Endothelial cell of umbilical vein (primary cell): Measurements from ENCODE around the gene PDHX. TPM values are rescaled to one million over a fixed set of nuclear protein-coding genes. Genes with fewer than 3 reads are reported as not detected.
A peak's percentile ranks its signal among the peaks of the same experiment; 100 is the strongest.

Experiments used
- BruUV-seq: library from RNA; stranded (reverse); fragments of 400-500 nt; replicated peaks from 2 replicates; lab custom pipeline; 2021; lab: Mats Ljungman, UMichigan
- CTCF ChIA-PET: fragments of 300-600, 350-600 bp; sonication (Branson Sonifier 250); formaldehyde crosslinking; loops from one replicate; lab custom pipeline; 2021; ENCODE audit warnings: antibody characterized with exemption, inconsistent platforms; lab: Charles Lee
- POLR2A ChIA-PET: fragments of 300-600, 350-600 bp; sonication (Branson Sonifier 250); formaldehyde crosslinking; loops from one replicate; lab custom pipeline; 2021; ENCODE audit warnings: antibody characterized with exemption, inconsistent platforms; lab: Charles Lee
- DNase-seq: peaks from one replicate; pipeline ENCODE4 v3.0.0-alpha.2; 2011; ENCODE audit warnings: low read depth, low spot score
- FAIRE-seq: peaks from 2 replicates; lab custom pipeline; 2011; peaks lifted over from hg19 to GRCh38; lab: Jason Lieb, UNC
- H2AFZ ChIP-seq: 2 replicates; pipeline ENCODE4 v1.6.0; 2012; ENCODE audit warnings: low read depth, low read length, control low read depth, inconsistent platforms
- H3K27ac ChIP-seq: 2 replicates; pipeline ENCODE4 v1.5.1; 2011; ENCODE audit warnings: low read depth, mild to moderate bottlenecking, control low read depth, low read length, moderate library complexity; ENCODE audit not compliant: insufficient read depth
- H3K27me3 ChIP-seq, 2 experiments: 2 replicates each; pipeline versions ENCODE4 v1.6.0 to v1.6.1; 2011; ENCODE audit warnings: low read length in 2 of 2, mixed read lengths in 1 of 2; ENCODE audit not compliant: control insufficient read depth in 2 of 2, insufficient read depth in 2 of 2
- H3K36me3 ChIP-seq, 2 experiments: 2 replicates in 1 of 2; 3 replicates in 1 of 2; pipeline ENCODE4 v1.5.1; 2011; ENCODE audit warnings: low read length in 2 of 2, mild to moderate bottlenecking in 1 of 2, moderate library complexity in 1 of 2; ENCODE audit not compliant: control insufficient read depth in 2 of 2, insufficient read depth in 2 of 2; ENCODE audit errors: extremely low read depth in 1 of 2
- H3K4me1 ChIP-seq: 3 replicates; pipeline ENCODE4 v1.5.1; 2011; ENCODE audit warnings: mild to moderate bottlenecking, low read length; ENCODE audit not compliant: control insufficient read depth, insufficient read depth; ENCODE audit errors: extremely low read depth
- H3K4me2 ChIP-seq: 2 replicates; pipeline ENCODE4 v1.6.1; 2011; ENCODE audit warnings: low read length, control low read depth, mixed read lengths; ENCODE audit not compliant: insufficient read depth
- H3K4me3 ChIP-seq, 3 experiments: fragments of 200-600 bp in 1 of 3; sonication (generic), shearing (Covaris generic) in 1 of 3; replicated peaks in 1 of 3; 2 replicates each; pipeline ENCODE4 v1.5.1; 2011 to 2016; ENCODE audit warnings: control low read depth in 3 of 3, low read length in 3 of 3, mild to moderate bottlenecking in 2 of 3, inconsistent platforms in 1 of 3, low read depth in 1 of 3, moderate library complexity in 1 of 3; ENCODE audit not compliant: insufficient read depth in 1 of 3
- H3K79me2 ChIP-seq: 2 replicates; pipeline ENCODE4 v1.6.0; 2012; ENCODE audit warnings: low read length, inconsistent platforms; ENCODE audit not compliant: control insufficient read depth, insufficient read depth
- H3K9ac ChIP-seq: replicated peaks from 2 replicates; pipeline ENCODE3; 2011; ENCODE audit warnings: low read length, control low read depth; ENCODE audit not compliant: insufficient read depth; ENCODE audit errors: extremely low read depth
- H3K9me1 ChIP-seq: replicated peaks from 3 replicates; pipeline ENCODE4 v1.6.0; 2011; ENCODE audit warnings: mild to moderate bottlenecking, low read length; ENCODE audit not compliant: control insufficient read depth, insufficient read depth; ENCODE audit errors: extremely low read depth
- H3K9me3 ChIP-seq: replicated peaks from 2 replicates; pipeline ENCODE4 v1.5.1; 2012; ENCODE audit warnings: low read length, inconsistent platforms; ENCODE audit not compliant: control insufficient read depth, insufficient read depth
- H4K20me1 ChIP-seq: replicated peaks from 2 replicates; pipeline ENCODE3; 2011; ENCODE audit warnings: mild to moderate bottlenecking, low read length; ENCODE audit not compliant: control insufficient read depth, insufficient read depth; ENCODE audit errors: extremely low read depth
- EZH2 ChIP-seq: IDR thresholded peaks from 2 replicates; pipeline ENCODE4 v1.6.1; 2012; ENCODE audit warnings: borderline replicate concordance, low read depth, mild to moderate bottlenecking, moderate library complexity, low read length, inconsistent platforms; ENCODE audit not compliant: severe bottlenecking
- FOS ChIP-seq: IDR thresholded peaks from 2 replicates; pipeline ENCODE4 v1.6.1; 2011; ENCODE audit warnings: mild to moderate bottlenecking, low read length, moderate library complexity, borderline replicate concordance; ENCODE audit not compliant: insufficient read depth
- GATA2 ChIP-seq: IDR thresholded peaks from 2 replicates; pipeline ENCODE4 v1.7.0; 2011; ENCODE audit warnings: low read depth, mild to moderate bottlenecking, moderate library complexity, mixed read lengths, low read length; ENCODE audit not compliant: insufficient read length, insufficient read depth
- JUN ChIP-seq: IDR thresholded peaks from 2 replicates; pipeline ENCODE4 v1.6.1; 2011; ENCODE audit warnings: borderline replicate concordance, low read depth; ENCODE audit not compliant: insufficient read length, insufficient read depth
- MYC ChIP-seq: IDR thresholded peaks from one replicate; pipeline ENCODE4 v1.6.1; 2011; ENCODE audit warnings: mild to moderate bottlenecking, low read depth, low read length
- POLR2A ChIP-seq: IDR thresholded peaks from 2 replicates; pipeline ENCODE4 v1.6.1; 2012; ENCODE audit warnings: low read depth, mild to moderate bottlenecking, control low read depth, low read length
- POLR2AphosphoS5 ChIP-seq: IDR thresholded peaks from 2 replicates; pipeline ENCODE4 v1.6.1; 2012; ENCODE audit warnings: low read depth, mild to moderate bottlenecking, control low read depth, low read length, moderate library complexity; ENCODE audit not compliant: insufficient read depth
- dilution Hi-C: fragments of 300-500 bp; cut with MboI; formaldehyde crosslinking; loops from one replicate; pipeline ENCODE4 v1.15.0; 2019; ENCODE audit warnings: low sequenced_read_pairs; ENCODE audit not compliant: extremely low pct_ligation_motif_present
- intact Hi-C: fragments of 100-400 bp; cut with micrococcal nuclease; formaldehyde crosslinking; loops from one replicate; pipeline ENCODE4 v1.10.0; 2022
- polyA plus RNA-seq, 4 experiments: library from polyadenylated mRNA; depleted of rRNA in 3 of 4; stranded (reverse) in 3 of 4; unstranded in 1 of 4; fragments of >200 nt; gene quantifications; 2 replicates each; pipeline versions ENCODE4 v1.2.1 to v1.2.3, GENCODE V29; 2011 to 2012; ENCODE audit warnings: missing spikeins in 1 of 4
- total RNA-seq: library from RNA; stranded (reverse); gene quantifications from 2 replicates; pipeline ENCODE4 v1.2.3, GENCODE V29; 2021
- TF ChIP-seq, protein P1 (sequence below): IDR thresholded peaks from 2 replicates; pipeline ENCODE4 v1.6.1; 2011; ENCODE audit not compliant: insufficient read depth, insufficient read length
- TF ChIP-seq, protein P2 (sequence below), 2 donors: IDR thresholded peaks; 1 replicate in 1 of 2; 2 replicates in 1 of 2; pipeline ENCODE4 v1.5.1; 2011; ENCODE audit warnings: low read length in 2 of 2, mild to moderate bottlenecking in 2 of 2, moderate library complexity in 2 of 2, control low read depth in 1 of 2, inconsistent platforms in 1 of 2, low read depth in 1 of 2; ENCODE audit not compliant: insufficient read depth in 1 of 2; ENCODE audit errors: extremely low read depth in 1 of 2

The PDHX gene
- total and polyA plus RNA-seq, 2 donors (not counting 3 experiments of a cell fraction or from before 2014, with no cell fraction given), result 10.5 to 30.5 TPM

DNA sequence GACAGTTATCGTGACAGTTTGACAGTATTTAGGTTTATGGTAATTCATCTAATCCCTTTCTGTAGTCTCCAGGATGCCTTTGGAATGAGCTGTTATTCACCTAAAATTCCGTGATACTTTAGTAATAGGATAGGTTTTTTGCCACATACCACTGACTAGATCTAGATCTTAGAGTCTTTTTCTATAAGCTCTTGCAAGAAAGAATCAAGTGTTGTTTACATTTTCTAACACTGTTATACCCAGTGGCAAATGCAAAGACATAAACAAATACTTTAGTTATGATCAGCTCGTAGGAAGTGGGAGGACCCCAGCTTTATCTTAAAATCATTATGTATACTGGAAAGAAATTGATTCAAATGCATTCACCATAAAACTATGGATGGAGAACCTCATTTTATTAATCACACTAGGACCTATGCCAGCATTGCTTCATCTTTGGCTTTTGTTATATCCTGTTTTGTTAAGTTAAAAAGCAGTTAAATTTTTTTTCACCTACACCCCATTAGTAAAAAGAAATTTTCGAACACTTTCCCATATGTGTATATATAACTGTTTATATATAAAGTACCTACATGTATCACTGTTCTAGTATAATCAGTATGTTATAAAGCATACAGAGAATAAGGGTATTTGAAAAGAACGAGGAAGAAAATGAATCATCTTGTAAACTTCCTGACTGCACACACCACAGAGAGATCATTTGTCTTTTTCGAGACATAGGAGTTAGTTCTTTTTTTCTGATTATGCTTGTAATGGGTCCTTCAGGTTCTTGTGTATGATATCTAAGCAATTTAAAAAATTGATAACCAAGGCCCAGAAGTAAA is 60.9 kb downstream of the PDHX start:
- peaks cover 41% of the 10 kb centered on the region for H3K4me1 ChIP-seq

More for the DNA sequence above, 60.9 kb downstream of the PDHX start:
- H4K20me1 ChIP-seq, result no peaks in the 10 kb centered on the region
- FAIRE-seq (peak; percentile 83), DNase-seq (peak; percentile 79)
- H3K79me2 ChIP-seq, result peaks cover 4% of the 10 kb centered on the region
- peak overlapping the region; percentile 75 for H3K27ac ChIP-seq
- no TSS peak for BruUV-seq
- peak overlapping the region in 2 of 3 experiments; percentile 23 to 42 for H3K4me3 ChIP-seq
- H3K36me3 ChIP-seq, result peaks cover 0 to 4% of the 10 kb centered on the region in 2 experiments
- dilution Hi-C loops (no loop called here), intact Hi-C loops (loop anchor here (1.0 to 10.0 kb wide), 5 partner anchors 60 to 1528 kb away; partner anchors contain the start of genes APIP, CD44 and PDHX)
- ChIA-PET CTCF (interaction anchor here (0.6 to 1.9 kb wide), 15 partner anchors 9 to 416 kb away, joined by 3 to 9 read pairs (median 3); no protein-coding TSS in a partner anchor), POLR2A (interaction anchor here (0.7 kb wide), 1 partner anchor 28 kb away, joined by 3 read pairs; no protein-coding TSS in a partner anchor)
- no peak overlapping the region for H2AFZ ChIP-seq
- H3K9ac ChIP-seq, result peak overlapping the region; percentile 61
- TF ChIP-seq FOS (peak; percentile 74), EZH2 (no peak), POLR2A (no peak), GATA2 (peak; percentile 69), JUN (peak; percentile 33), POLR2AphosphoS5 (no peak), MYC (no peak)
- TF ChIP-seq, protein P1, sequence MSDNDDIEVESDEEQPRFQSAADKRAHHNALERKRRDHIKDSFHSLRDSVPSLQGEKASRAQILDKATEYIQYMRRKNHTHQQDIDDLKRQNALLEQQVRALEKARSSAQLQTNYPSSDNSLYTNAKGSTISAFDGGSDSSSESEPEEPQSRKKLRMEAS, result no peak
- TF ChIP-seq, protein P2, sequence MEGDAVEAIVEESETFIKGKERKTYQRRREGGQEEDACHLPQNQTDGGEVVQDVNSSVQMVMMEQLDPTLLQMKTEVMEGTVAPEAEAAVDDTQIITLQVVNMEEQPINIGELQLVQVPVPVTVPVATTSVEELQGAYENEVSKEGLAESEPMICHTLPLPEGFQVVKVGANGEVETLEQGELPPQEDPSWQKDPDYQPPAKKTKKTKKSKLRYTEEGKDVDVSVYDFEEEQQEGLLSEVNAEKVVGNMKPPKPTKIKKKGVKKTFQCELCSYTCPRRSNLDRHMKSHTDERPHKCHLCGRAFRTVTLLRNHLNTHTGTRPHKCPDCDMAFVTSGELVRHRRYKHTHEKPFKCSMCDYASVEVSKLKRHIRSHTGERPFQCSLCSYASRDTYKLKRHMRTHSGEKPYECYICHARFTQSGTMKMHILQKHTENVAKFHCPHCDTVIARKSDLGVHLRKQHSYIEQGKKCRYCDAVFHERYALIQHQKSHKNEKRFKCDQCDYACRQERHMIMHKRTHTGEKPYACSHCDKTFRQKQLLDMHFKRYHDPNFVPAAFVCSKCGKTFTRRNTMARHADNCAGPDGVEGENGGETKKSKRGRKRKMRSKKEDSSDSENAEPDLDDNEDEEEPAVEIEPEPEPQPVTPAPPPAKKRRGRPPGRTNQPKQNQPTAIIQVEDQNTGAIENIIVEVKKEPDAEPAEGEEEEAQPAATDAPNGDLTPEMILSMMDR (IDR thresholded peaks at IDR 0.05; ENCODE audit: extremely low read depth in 1 of 2, insufficient read depth in 1 of 2, low read depth in 1 of 2, low read length in 2 of 2), result no peak
- peak overlapping the region; percentile 95 for H3K4me2 ChIP-seq
- no peaks in the 10 kb centered on the region for H3K9me3 ChIP-seq
- H3K27me3 ChIP-seq, result no peaks in the 10 kb centered on the region
- H3K9me1 ChIP-seq, result no peaks in the 10 kb centered on the region
